Fibroblast of peridontal ligament (primary cell): ENCODE results near the gene FAM53B.

Experiments used
- DNase-seq: peaks from one replicate; pipeline ENCODE4 v3.0.0-alpha.2; 2010; ENCODE audit errors: extremely low read depth

The FAM53B gene

GRCh38 chr10:124742413-124743190 lies 1.6 kb downstream of the FAM53B start:
- DNase-seq: peak; percentile 25

- DNase-seq: no peak
Measured at GRCh38 chr10:124741922-124742412, 2.2 kb downstream of the FAM53B start.

GRCh38 chr10:124741281-124741921 lies 2.8 kb downstream of the FAM53B start:
- DNase-seq: peak; percentile 76

- peak; percentile 41 for DNase-seq
Measured at GRCh38 chr10:124740369-124741280, 3.6 kb downstream of the FAM53B start.

- DNase-seq: no peak
Measured at GRCh38 chr10:124739986-124740368, 4.2 kb downstream of the FAM53B start.

- DNase-seq: no peak
Measured at GRCh38 chr10:124739119-124739921, 4.9 kb downstream of the FAM53B start.

GRCh38 chr10:124738441-124738840 lies 5.7 kb downstream of the FAM53B start:
- DNase-seq: no peak

- no peak for DNase-seq
Measured at GRCh38 chr10:124737708-124738107, 6.5 kb downstream of the FAM53B start.

GRCh38 chr10:124737221-124737620 lies 7.0 kb downstream of the FAM53B start:
- no peak for DNase-seq

- DNase-seq: peak; percentile 61
Measured at GRCh38 chr10:124736491-124737136, 7.6 kb downstream of the FAM53B start.

- DNase-seq: no peak
Measured at GRCh38 chr10:124735491-124736286, 8.5 kb downstream of the FAM53B start.

GRCh38 chr10:124734311-124735166 lies 9.6 kb downstream of the FAM53B start:
- DNase-seq: no peak

- DNase-seq: peak; percentile 70
Measured at GRCh38 chr10:124733571-124734245, 10.5 kb downstream of the FAM53B start.

- peak; percentile 53 for DNase-seq
Measured at GRCh38 chr10:124732931-124733570, 11.1 kb downstream of the FAM53B start.

- DNase-seq: no peak
Measured at GRCh38 chr10:124731551-124731950, 12.6 kb downstream of the FAM53B start.

GRCh38 chr10:124730790-124731189 lies 13.4 kb downstream of the FAM53B start:
- no peak for DNase-seq

GRCh38 chr10:124728830-124729661 lies 15.1 kb downstream of the FAM53B start:
- no peak for DNase-seq
